ENCODE results near the gene KRTAP2-2. TPM values are rescaled to one million over a fixed set of nuclear protein-coding genes. Genes with fewer than 3 reads are reported as not detected.
"Not testable (repeated sequence)": the region's sequence is repeated elsewhere in the genome, so short reads cannot be mapped to it uniquely, and the experiment has no call there.

The KRTAP2-2 gene
- total RNA-seq, 2 donors from 2014 or later = not detected

DNA sequence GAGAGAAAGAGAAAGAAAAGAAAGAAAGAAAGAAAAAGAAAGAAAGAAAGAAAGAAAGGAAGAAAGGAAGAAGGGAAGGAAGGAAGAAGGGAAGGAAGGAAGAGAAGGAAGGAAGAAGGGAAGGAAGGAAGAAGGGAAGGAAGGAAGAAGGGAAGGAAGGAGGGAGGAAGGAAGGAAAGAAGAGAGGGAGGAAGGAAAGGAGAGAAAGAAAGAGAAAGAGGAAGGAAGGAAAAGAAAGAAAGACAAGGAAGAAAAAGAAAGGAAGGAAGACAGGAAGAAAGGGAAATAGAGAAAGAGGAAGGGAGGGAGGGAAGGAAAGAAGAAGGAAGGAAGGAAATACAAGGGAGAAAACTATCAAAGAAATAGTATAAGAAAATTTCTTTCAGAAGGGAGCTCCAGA is 21.8 kb upstream of the KRTAP2-2 start:
- peaks cover 2% of the 10 kb centered on the region for H3K36me3 Mint-ChIP-seq (ENCODE audit: low read depth)

DNA sequence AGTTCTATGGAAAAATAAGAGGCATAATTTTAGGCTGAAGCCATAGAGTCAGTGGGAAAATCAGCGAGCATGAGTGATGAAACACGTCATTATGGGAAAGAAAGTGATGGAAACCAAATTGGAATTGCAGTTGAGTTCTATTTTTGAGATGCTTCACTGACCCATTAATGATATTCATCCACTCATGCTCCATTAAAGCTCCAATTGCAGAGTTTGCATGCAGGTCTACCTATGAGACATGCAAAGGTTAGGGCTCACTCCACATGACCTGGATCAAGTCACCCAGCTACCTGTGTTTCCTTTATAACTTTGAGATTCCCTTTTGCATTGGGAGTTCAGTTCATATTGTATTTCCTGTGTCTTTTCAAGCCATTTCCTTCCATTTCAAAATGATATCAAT is 18.6 kb upstream of the KRTAP2-2 start:
- H3K4me3 Mint-ChIP-seq = no peak overlapping the region
- H3K36me3 Mint-ChIP-seq (ENCODE audit: low read depth) = peaks cover 2% of the 10 kb centered on the region
- H3K4me1 Mint-ChIP-seq = peaks cover 3% of the 10 kb centered on the region

More for the DNA sequence above, 21.8 kb upstream of the KRTAP2-2 start:
- no peak overlapping the region for H3K4me3 Mint-ChIP-seq
- peaks cover 3% of the 10 kb centered on the region for H3K4me1 Mint-ChIP-seq
- ATAC-seq = no peak
- DNase-seq = no peak
- peaks cover 18% of the 10 kb centered on the region for H3K27me3 Mint-ChIP-seq
- no peaks in the 10 kb centered on the region for H3K9me3 ChIP-seq (ENCODE audit: control insufficient read depth, low read length, poor library complexity, severe bottlenecking)
- no peak overlapping the region for H3K27ac Mint-ChIP-seq

GRCh38 chr17:41071606-41072360 is 16.8 kb upstream of the KRTAP2-2 start:
- H3K36me3 Mint-ChIP-seq (ENCODE audit: low read depth) = peaks cover 2% of the 10 kb centered on the region
- H3K27me3 Mint-ChIP-seq = peaks cover 18% of the 10 kb centered on the region
- DNase-seq (no peak), ATAC-seq (no peak)
- peaks cover 3% of the 10 kb centered on the region for H3K4me1 Mint-ChIP-seq
- no peak overlapping the region for H3K4me3 Mint-ChIP-seq
- H3K27ac Mint-ChIP-seq = no peak overlapping the region
- no peaks in the 10 kb centered on the region for H3K9me3 ChIP-seq (ENCODE audit: control insufficient read depth, low read length, poor library complexity, severe bottlenecking)

More for the DNA sequence above, 18.6 kb upstream of the KRTAP2-2 start:
- ATAC-seq (no peak), DNase-seq (no peak)
- Mint-ChIP-seq H3K27ac (no peak overlapping the region), H3K27me3 (peaks cover 18% of the 10 kb centered on the region)
- no peaks in the 10 kb centered on the region for H3K9me3 ChIP-seq (ENCODE audit: control insufficient read depth, low read length, poor library complexity, severe bottlenecking)

DNA sequence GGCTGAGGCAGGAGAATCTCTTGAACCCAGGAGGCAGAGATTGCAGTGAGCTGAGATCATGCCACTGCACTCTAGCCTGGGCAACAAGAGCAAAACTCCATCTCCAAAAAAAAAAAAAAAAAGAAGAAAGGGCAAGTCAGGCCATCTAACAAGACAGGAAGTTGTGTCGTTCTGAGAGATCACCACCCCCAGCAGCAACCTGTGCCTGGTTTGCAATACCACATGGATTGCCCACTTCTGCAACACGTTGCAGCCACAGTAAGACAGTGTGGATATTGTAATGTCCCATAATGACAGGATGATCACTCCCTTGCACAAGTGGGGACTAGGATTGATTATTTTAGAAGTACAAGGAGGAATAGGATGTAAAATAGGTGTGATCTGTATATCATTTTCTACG is 14.0 kb upstream of the KRTAP2-2 start:
- H3K9me3 ChIP-seq (ENCODE audit: control insufficient read depth, low read length, poor library complexity, severe bottlenecking) = no peaks in the 10 kb centered on the region
- peaks cover 3% of the 10 kb centered on the region for H3K4me1 Mint-ChIP-seq
- H3K27ac Mint-ChIP-seq = no peak overlapping the region
- ATAC-seq (no peak), DNase-seq (no peak)
- H3K36me3 Mint-ChIP-seq (ENCODE audit: low read depth) = no peaks in the 10 kb centered on the region
- H3K4me3 Mint-ChIP-seq = no peak overlapping the region
- H3K27me3 Mint-ChIP-seq = peaks cover 14% of the 10 kb centered on the region

GRCh38 chr17:41067281-41067680 is 12.3 kb upstream of the KRTAP2-2 start:
- Mint-ChIP-seq H3K4me1 (peaks cover 3% of the 10 kb centered on the region), H3K27ac (no peak overlapping the region), H3K4me3 (no peak overlapping the region), H3K27me3 (peaks cover 12% of the 10 kb centered on the region), H3K36me3 (ENCODE audit: low read depth) (no peaks in the 10 kb centered on the region)
- no peak for ATAC-seq
- DNase-seq = no peak
- H3K9me3 ChIP-seq (ENCODE audit: control insufficient read depth, low read length, poor library complexity, severe bottlenecking) = no peaks in the 10 kb centered on the region

DNA sequence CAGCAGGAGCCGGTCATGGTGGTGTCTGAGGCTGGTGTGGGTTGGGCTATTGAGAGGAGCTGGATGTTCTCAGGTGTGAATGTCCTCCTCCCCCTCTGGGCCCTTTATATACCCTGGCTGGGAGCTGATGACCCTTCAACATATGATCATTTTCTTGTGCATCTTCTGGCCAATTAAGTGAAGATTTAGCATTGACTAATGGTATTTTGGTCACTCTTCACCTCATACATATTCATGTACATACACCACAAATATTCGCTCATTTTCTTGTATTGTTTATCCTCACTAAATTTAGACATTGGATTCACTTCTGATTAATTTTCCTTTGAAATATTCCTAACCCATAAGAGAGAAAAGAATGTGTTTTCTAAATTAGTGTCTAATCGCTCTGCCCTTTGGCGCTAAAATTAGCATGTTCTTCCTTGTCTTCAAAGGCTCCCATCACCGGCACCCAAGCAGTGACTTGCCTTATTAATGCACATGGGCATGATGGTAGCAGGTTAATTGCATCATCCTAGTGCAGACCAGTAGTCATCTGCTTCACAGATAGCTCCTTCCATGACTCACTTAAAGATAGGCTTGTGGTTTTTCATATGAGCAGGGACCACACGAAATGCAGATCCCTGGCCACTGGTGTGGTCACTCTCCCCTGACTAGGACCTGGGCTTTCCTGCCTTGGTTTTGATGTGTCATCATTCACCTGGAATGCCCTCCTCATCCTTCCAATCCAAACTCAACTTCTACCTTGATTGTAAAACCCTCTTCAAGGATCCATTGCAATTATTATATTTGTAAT is 11.0 kb upstream of the KRTAP2-2 start, which contains the start of gene KRTAP2-4:
TSS of gene KRTAP2-4 (minus strand) at position 51 of the 796 bp plus-strand sequence. CDS start at position 17, 34 bp downstream.
- no peak for ATAC-seq
- no peaks in the 10 kb centered on the region for H3K36me3 Mint-ChIP-seq (ENCODE audit: low read depth)
- DNase-seq = no peak
- H3K4me3 Mint-ChIP-seq = no peak within 1 kb of the TSS
- H3K27ac Mint-ChIP-seq = no peak within 1 kb of the TSS
- peaks cover 18% of the 10 kb centered on the region for H3K27me3 Mint-ChIP-seq
- H3K4me1 Mint-ChIP-seq = no peaks in the 10 kb centered on the region
- no peaks in the 10 kb centered on the region for H3K9me3 ChIP-seq (ENCODE audit: control insufficient read depth, low read length, poor library complexity, severe bottlenecking)

DNA sequence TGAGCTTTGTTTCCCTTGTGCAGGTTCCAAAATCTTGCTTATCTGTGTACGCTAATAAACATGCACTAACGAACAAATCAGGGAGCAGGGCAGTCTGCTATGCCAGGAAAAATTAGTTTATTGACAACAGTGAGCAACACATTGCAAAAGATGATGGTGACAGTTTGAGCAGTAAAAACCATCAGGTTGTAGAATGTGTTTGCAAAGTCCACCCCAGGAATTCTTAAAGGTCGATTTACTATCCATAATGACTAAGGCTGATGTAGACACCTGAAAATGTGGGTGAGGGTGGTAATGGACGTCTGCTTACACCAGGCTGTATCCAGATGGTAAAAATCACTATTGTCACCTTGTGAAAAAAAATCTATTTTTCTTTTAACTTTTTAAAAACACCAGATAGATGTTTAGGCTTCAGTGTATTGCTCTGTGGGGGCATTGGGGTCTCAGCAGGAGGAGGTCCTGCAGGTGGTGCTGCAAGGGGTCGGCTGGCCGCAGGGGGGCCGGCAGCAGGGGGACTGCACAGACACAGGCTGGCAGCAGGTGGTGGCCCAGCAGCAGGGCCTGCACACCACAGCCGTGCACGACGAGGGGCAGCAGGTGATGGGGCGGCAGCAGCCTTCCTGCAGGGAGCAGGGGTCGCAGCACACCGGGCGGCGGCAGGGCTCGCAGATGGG is 10.1 kb upstream of the KRTAP2-2 start:
- peaks cover 27% of the 10 kb centered on the region for H3K27me3 Mint-ChIP-seq
- not testable (repeated sequence) for H3K4me3 Mint-ChIP-seq; H3K9me3 ChIP-seq (ENCODE audit: control insufficient read depth, low read length, poor library complexity, severe bottlenecking); H3K4me1 Mint-ChIP-seq; DNase-seq; H3K36me3 Mint-ChIP-seq (ENCODE audit: low read depth); ATAC-seq; H3K27ac Mint-ChIP-seq

GRCh38 chr17:41064301-41064700 is 9.3 kb upstream of the KRTAP2-2 start:
- Mint-ChIP-seq H3K4me1 (peaks cover 2% of the 10 kb centered on the region), H3K27me3 (peaks cover 34% of the 10 kb centered on the region), H3K27ac (no peak overlapping the region), H3K4me3 (no peak overlapping the region), H3K36me3 (ENCODE audit: low read depth) (peaks cover 2% of the 10 kb centered on the region)
- DNase-seq (no peak), ATAC-seq (no peak)
- no peaks in the 10 kb centered on the region for H3K9me3 ChIP-seq (ENCODE audit: control insufficient read depth, low read length, poor library complexity, severe bottlenecking)

- peaks cover 4% of the 10 kb centered on the region for H3K4me1 Mint-ChIP-seq
- no peaks in the 10 kb centered on the region for H3K9me3 ChIP-seq (ENCODE audit: control insufficient read depth, low read length, poor library complexity, severe bottlenecking)
- ATAC-seq (no peak), DNase-seq (no peak)
- no peak overlapping the region for H3K4me3 Mint-ChIP-seq
- H3K27me3 Mint-ChIP-seq = peaks cover 42% of the 10 kb centered on the region
- peaks cover 3% of the 10 kb centered on the region for H3K36me3 Mint-ChIP-seq (ENCODE audit: low read depth)
- no peak overlapping the region for H3K27ac Mint-ChIP-seq
These were observed 8.4 kb upstream of the KRTAP2-2 start for GRCh38 chr17:41063449-41063848.

DNA sequence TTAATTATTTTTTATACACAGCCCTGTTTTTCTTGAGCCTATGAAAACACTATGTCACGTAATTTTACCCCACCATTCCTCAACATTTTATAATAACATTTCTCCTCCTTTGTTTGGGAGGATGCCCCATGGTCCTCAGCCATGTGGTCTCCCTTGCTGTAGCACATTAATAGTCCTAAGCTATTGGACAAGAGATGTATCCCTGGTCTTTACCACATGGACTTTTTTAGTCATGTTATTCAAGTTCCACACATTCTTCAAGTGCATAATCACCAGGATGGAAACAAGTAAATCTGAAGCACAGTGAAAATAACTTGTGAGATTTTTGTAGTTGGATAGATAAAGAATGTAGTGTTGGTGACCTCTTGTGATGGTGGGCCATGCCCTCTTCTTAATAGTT is 6.9 kb upstream of the KRTAP2-2 start:
- DNase-seq (no peak), ATAC-seq (no peak)
- peaks cover 4% of the 10 kb centered on the region for H3K4me1 Mint-ChIP-seq
- no peak overlapping the region for H3K4me3 Mint-ChIP-seq
- H3K36me3 Mint-ChIP-seq (ENCODE audit: low read depth) = peaks cover 3% of the 10 kb centered on the region
- no peaks in the 10 kb centered on the region for H3K9me3 ChIP-seq (ENCODE audit: control insufficient read depth, low read length, poor library complexity, severe bottlenecking)
- peaks cover 49% of the 10 kb centered on the region for H3K27me3 Mint-ChIP-seq
- no peak overlapping the region for H3K27ac Mint-ChIP-seq

- Mint-ChIP-seq H3K36me3 (ENCODE audit: low read depth) (peaks cover 3% of the 10 kb centered on the region), H3K4me1 (peaks cover 4% of the 10 kb centered on the region), H3K27me3 (peaks cover 42% of the 10 kb centered on the region), H3K4me3 (no peak within 1 kb of the TSS), H3K27ac (no peak within 1 kb of the TSS)
- ATAC-seq (no peak), DNase-seq (no peak)
- no peaks in the 10 kb centered on the region for H3K9me3 ChIP-seq (ENCODE audit: control insufficient read depth, low read length, poor library complexity, severe bottlenecking)
These were observed 5.1 kb upstream of the KRTAP2-2 start, which contains the start of gene KRTAP2-3 for GRCh38 chr17:41060052-41060604. KRTAP2-3 (minus strand) TSS chr17:41060114; CDS start chr17:41060050, 64 bp downstream.

DNA sequence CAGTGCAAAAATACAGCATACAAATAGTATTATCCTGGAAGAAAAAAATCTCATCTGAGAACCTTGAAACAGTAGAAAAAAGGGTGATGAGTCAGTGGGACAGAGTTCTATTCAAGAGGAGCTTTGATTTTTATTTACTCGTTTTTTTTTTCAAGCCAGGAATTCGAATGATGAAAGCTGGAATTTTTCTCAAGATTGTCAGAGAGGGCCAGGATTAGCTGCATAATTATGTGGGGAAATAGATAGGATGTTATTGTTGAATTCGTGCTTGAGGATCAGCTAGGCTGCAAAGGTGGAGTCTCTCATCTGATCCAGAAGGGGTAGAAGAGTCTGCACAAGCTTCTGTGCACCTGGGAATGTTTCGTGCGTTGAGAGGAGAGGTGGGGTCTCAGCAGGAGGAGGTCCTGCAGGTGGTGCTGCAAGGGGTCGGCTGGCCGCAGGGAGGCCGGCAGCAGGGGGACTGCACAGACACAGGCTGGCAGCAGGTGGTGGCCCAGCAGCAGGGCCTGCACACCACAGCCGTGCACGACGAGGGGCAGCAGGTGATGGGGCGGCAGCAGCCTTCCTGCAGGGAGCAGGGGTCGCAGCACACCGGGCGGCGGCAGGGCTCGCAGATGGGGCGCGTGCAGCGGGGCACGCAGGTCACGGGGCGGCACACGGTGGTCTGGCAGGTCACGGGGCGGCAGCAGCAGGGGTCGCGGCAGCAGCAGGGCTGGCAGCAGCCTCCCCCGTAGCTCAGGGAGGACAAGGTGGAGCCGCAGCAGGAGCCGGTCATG is 4.4 kb upstream of the KRTAP2-2 start:
- H3K9me3 ChIP-seq (ENCODE audit: control insufficient read depth, low read length, poor library complexity, severe bottlenecking); H3K36me3 Mint-ChIP-seq (ENCODE audit: low read depth); ATAC-seq; H3K27ac Mint-ChIP-seq; DNase-seq; H3K4me1 Mint-ChIP-seq; H3K4me3 Mint-ChIP-seq: not testable (repeated sequence)
- H3K27me3 Mint-ChIP-seq = peaks cover 42% of the 10 kb centered on the region
